ENCODE data around the gene ADNP2. TPM values are rescaled to one million over a fixed set of nuclear protein-coding genes. Genes with fewer than 3 reads are reported as not detected.

Gene ADNP2
- total RNA-seq, 1 donor from 2014 or later, result 15.2 TPM

GRCh38 chr18:80173060-80173459, 64.0 kb downstream of the ADNP2 start:
- peak; percentile 32 for DNase-seq (ENCODE audit: low spot score)
- TF ChIP-seq, protein P1, sequence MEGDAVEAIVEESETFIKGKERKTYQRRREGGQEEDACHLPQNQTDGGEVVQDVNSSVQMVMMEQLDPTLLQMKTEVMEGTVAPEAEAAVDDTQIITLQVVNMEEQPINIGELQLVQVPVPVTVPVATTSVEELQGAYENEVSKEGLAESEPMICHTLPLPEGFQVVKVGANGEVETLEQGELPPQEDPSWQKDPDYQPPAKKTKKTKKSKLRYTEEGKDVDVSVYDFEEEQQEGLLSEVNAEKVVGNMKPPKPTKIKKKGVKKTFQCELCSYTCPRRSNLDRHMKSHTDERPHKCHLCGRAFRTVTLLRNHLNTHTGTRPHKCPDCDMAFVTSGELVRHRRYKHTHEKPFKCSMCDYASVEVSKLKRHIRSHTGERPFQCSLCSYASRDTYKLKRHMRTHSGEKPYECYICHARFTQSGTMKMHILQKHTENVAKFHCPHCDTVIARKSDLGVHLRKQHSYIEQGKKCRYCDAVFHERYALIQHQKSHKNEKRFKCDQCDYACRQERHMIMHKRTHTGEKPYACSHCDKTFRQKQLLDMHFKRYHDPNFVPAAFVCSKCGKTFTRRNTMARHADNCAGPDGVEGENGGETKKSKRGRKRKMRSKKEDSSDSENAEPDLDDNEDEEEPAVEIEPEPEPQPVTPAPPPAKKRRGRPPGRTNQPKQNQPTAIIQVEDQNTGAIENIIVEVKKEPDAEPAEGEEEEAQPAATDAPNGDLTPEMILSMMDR (IDR thresholded peaks at IDR 0.05), result no peak
- no peaks in the 10 kb centered on the region for H3K9me3 Mint-ChIP-seq (ENCODE audit: low read depth)
- peaks cover 29% of the 10 kb centered on the region for H3K4me1 Mint-ChIP-seq (ENCODE audit: low read depth)
- no peak overlapping the region for H3K27ac Mint-ChIP-seq (ENCODE audit: unreplicated experiment)
- H3K36me3 Mint-ChIP-seq (ENCODE audit: low read depth), result peaks cover 4% of the 10 kb centered on the region
- H3K27me3 Mint-ChIP-seq (ENCODE audit: low read depth), result no peaks in the 10 kb centered on the region
- H3K4me3 Mint-ChIP-seq (ENCODE audit: unreplicated experiment), result no peak overlapping the region

- peaks cover 3% of the 10 kb centered on the region for H3K36me3 Mint-ChIP-seq (ENCODE audit: low read depth)
- H3K4me1 Mint-ChIP-seq (ENCODE audit: low read depth), result peaks cover 29% of the 10 kb centered on the region
- no peaks in the 10 kb centered on the region for H3K9me3 Mint-ChIP-seq (ENCODE audit: low read depth)
- no peak for DNase-seq (ENCODE audit: low spot score)
- H3K4me3 Mint-ChIP-seq (ENCODE audit: unreplicated experiment), result no peak overlapping the region
- TF ChIP-seq, protein P1 (IDR thresholded peaks at IDR 0.05), result no peak
- H3K27ac Mint-ChIP-seq (ENCODE audit: unreplicated experiment), result no peak overlapping the region
- no peaks in the 10 kb centered on the region for H3K27me3 Mint-ChIP-seq (ENCODE audit: low read depth)
These were observed 66.6 kb downstream of the ADNP2 start for GRCh38 chr18:80175451-80176204.

GRCh38 chr18:80176334-80177073, 67.4 kb downstream of the ADNP2 start:
- Mint-ChIP-seq H3K36me3 (ENCODE audit: low read depth) (peaks cover 3% of the 10 kb centered on the region), H3K9me3 (ENCODE audit: low read depth) (no peaks in the 10 kb centered on the region), H3K27ac (ENCODE audit: unreplicated experiment) (no peak overlapping the region), H3K4me3 (ENCODE audit: unreplicated experiment) (no peak overlapping the region), H3K27me3 (ENCODE audit: low read depth) (no peaks in the 10 kb centered on the region), H3K4me1 (ENCODE audit: low read depth) (peaks cover 20% of the 10 kb centered on the region)
- TF ChIP-seq, protein P1 (IDR thresholded peaks at IDR 0.05), result no peak
- DNase-seq (ENCODE audit: low spot score), result no peak

DNA sequence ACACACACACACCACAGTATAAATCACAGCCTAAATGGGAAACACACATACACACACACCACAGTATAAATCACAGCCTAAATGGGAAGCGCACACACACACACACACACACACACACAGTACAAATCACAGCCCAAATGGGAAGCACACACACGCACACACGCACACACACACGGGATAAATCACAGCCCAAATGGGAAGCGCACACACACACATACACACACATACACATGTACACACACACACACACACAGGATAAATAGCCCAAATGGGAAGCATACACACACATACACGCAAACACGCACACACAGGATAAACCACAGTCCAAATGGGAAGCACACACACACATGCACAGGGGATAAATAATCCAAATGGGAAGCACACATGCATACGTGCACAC, 68.1 kb downstream of the ADNP2 start:
- H3K4me3 Mint-ChIP-seq (ENCODE audit: unreplicated experiment), result no peak overlapping the region
- TF ChIP-seq, protein P1 (IDR thresholded peaks at IDR 0.05), result no peak
- H3K36me3 Mint-ChIP-seq (ENCODE audit: low read depth), result peaks cover 3% of the 10 kb centered on the region
- H3K27ac Mint-ChIP-seq (ENCODE audit: unreplicated experiment), result no peak overlapping the region
- no peaks in the 10 kb centered on the region for H3K9me3 Mint-ChIP-seq (ENCODE audit: low read depth)
- peaks cover 17% of the 10 kb centered on the region for H3K4me1 Mint-ChIP-seq (ENCODE audit: low read depth)
- no peaks in the 10 kb centered on the region for H3K27me3 Mint-ChIP-seq (ENCODE audit: low read depth)
- no peak for DNase-seq (ENCODE audit: low spot score)

- Mint-ChIP-seq H3K4me3 (ENCODE audit: unreplicated experiment) (no peak overlapping the region), H3K9me3 (ENCODE audit: low read depth) (no peaks in the 10 kb centered on the region), H3K4me1 (ENCODE audit: low read depth) (peaks cover 33% of the 10 kb centered on the region), H3K36me3 (ENCODE audit: low read depth) (peaks cover 3% of the 10 kb centered on the region), H3K27me3 (ENCODE audit: low read depth) (no peaks in the 10 kb centered on the region), H3K27ac (ENCODE audit: unreplicated experiment) (no peak overlapping the region)
- TF ChIP-seq, protein P1 (IDR thresholded peaks at IDR 0.05), result no peak
- no peak for DNase-seq (ENCODE audit: low spot score)
These were observed 70.1 kb downstream of the ADNP2 start for GRCh38 chr18:80178935-80179818.
